ENCODE measurements around the gene WNT9A.

GRCh38 chr1:227994632-227995300 is 47.0 kb upstream of the WNT9A start:
- no peak for TF ChIP-seq SUZ12 (IDR thresholded peaks at IDR 0.05; ENCODE audit: extremely low read depth, insufficient read depth, insufficient read length)
- no peak for TF ChIP-seq ZNF274 (IDR thresholded peaks at IDR 0.05; ENCODE audit: low read depth, low read length)
- TF ChIP-seq YY1 (IDR thresholded peaks at IDR 0.05; ENCODE audit: insufficient read depth, insufficient read length) = no peak

Data from NT2/D1 (cell line).